ENCODE measurements around the gene FZD7.

FZD7 gene

GRCh38 chr2:202014318-202014717, 19.3 kb upstream of the FZD7 start:
- no peak for DNase-seq (ENCODE audit: low spot score)

DNA sequence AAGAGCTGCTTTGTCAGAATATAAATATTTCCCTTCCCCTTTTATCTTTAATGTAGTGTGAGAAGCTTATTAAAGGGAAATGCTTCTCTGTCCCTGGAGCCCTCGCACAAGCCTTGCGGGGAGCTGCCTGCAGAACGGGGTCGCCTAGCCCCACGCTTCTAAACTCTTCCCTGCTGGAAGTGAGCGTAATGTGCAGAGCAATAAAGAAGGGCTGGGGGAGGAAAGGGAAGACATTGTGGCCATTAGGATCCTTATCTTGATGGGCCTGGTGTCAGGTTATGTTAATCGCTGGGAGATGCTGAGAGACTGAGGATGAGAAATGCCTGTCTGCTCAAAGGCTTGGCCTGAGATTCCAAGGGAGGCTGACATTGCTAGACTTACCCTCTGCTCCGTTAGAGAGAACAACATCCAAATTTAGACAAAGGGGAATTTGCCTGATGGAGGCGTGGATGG, 18.9 kb upstream of the FZD7 start:
- no peak for DNase-seq (ENCODE audit: low spot score)

GRCh38 chr2:202015471-202015870, 18.2 kb upstream of the FZD7 start:
- no peak for DNase-seq (ENCODE audit: low spot score)

DNA sequence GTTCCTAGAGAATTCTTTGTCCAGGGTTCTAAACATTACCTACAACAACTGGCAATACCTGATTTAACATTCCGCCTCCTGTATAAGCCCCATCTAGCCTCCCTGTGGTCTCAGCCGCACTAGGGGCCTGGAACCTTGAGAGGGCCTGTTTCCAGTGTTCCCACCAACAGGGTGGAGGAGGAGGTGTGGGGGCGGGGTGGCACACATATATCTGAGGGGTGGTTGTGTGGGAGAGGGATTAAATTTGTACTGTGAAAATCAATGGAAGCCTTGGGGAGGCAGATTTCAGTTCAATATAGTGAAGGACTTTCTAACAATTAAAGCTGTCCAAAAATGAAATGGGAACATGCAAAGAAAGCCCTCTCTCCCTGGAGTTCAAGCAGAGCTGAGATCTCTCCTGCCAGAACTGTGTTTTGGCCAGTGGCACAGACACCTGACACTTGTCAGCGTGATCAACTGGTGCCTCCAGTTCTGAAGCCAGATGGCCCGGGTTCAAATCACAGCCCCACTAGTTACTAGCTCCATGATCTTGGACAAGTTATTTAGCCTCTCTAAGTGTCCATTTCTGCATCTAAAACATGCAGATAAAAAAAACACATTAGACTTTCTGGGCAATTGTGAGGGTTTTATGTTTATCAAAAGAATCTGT, 17.0 kb upstream of the FZD7 start:
- DNase-seq (ENCODE audit: low spot score): no peak

- no peak for DNase-seq (ENCODE audit: low spot score)
Measured at GRCh38 chr2:202017940-202018339, 15.7 kb upstream of the FZD7 start.

- DNase-seq (ENCODE audit: low spot score): no peak
Measured at GRCh38 chr2:202018950-202019349, 14.7 kb upstream of the FZD7 start.

GRCh38 chr2:202019689-202020450, 13.8 kb upstream of the FZD7 start:
- DNase-seq (ENCODE audit: low spot score): no peak

DNA sequence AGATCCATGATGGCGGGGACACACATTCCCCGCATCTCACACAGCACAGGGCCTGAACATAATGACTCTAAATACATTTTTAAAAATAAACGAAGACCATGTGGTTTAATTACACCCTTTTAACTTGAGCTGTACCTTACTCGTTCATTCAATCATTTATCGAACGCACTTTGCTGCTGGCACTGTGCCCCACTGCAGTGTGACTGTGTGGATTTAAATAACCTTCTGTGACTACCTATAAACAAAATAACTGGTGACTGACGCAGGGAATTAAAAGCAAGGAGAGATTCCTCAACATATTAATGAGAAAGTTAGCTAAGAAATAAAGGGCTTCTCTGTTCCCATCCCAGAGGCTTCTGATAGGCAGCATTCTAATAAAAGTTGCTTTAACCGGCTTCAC, 10.9 kb upstream of the FZD7 start:
- no peak for DNase-seq (ENCODE audit: low spot score)

GRCh38 chr2:202023198-202023903, 10.3 kb upstream of the FZD7 start:
- DNase-seq (ENCODE audit: low spot score): peak; percentile 69

- no peak for DNase-seq (ENCODE audit: low spot score)
Measured at GRCh38 chr2:202023904-202024266, 9.8 kb upstream of the FZD7 start.

DNA sequence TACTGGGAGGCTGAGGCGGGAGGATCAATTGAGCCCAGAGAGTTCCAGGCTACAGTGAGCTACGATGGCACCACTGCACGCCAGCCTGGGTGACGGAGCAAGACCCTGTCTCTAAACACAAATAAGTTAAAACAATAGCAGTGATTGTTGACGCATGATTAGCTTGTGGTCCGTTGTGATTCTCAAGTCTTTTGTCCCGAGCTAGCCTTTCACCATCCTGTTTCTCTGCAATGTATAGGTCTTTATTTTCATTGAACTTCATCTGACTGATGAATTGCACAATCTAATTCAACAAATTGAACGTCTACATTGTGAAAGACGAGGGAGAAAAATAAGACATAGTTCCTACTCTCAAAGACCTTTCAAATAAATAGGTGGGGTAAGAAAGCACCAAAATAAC, 8.8 kb upstream of the FZD7 start:
- no peak for DNase-seq (ENCODE audit: low spot score)

GRCh38 chr2:202025816-202026215, 7.8 kb upstream of the FZD7 start:
- no peak for DNase-seq (ENCODE audit: low spot score)

DNA sequence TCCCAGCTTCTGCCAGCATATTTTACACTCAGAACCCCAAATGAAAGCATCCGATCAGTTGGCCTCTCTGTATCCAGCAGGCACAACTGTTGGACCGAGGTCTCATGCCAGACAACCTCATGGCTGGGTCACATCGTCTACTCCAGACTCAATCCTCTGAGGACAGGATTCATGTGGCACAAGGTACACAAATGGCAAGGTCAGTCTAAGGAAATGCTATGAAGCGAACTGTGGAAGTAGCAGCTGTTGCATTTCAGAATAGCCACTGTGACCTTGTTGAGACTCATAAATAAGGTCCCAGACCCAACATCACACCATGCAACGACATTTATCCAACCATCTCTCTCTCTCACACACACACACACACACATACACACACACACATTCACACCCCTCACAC, 7.1 kb upstream of the FZD7 start:
- no peak for DNase-seq (ENCODE audit: low spot score)

DNA sequence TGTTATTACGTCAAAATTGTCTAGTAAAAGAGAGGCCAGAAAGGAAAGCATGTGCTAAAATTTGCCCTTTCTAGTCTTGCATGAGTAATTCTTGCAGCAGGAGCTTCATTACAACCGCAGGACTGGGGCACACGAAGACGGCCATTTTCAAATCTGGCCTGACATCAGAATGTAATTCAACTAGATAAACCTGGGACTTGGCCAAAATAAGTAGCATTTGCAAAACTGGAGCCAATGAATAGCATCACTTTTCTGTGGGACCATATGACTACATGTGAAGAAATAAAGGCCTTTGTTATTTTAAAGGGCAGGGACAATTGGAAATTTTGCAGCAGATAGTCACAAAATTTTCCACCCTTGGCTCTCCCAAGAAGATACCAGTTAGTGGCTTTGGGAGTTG, 3.0 kb upstream of the FZD7 start:
- DNase-seq (ENCODE audit: low spot score): no peak

GRCh38 chr2:202031246-202031951, 2.3 kb upstream of the FZD7 start:
- DNase-seq (ENCODE audit: low spot score): no peak

GRCh38 chr2:202032846-202033316, 774 bp upstream of the FZD7 start:
- DNase-seq (ENCODE audit: low spot score): peak; percentile 70

- no peak for DNase-seq (ENCODE audit: low spot score)
Measured at GRCh38 chr2:202034249-202035088, 814 bp downstream of the FZD7 start.

DNA sequence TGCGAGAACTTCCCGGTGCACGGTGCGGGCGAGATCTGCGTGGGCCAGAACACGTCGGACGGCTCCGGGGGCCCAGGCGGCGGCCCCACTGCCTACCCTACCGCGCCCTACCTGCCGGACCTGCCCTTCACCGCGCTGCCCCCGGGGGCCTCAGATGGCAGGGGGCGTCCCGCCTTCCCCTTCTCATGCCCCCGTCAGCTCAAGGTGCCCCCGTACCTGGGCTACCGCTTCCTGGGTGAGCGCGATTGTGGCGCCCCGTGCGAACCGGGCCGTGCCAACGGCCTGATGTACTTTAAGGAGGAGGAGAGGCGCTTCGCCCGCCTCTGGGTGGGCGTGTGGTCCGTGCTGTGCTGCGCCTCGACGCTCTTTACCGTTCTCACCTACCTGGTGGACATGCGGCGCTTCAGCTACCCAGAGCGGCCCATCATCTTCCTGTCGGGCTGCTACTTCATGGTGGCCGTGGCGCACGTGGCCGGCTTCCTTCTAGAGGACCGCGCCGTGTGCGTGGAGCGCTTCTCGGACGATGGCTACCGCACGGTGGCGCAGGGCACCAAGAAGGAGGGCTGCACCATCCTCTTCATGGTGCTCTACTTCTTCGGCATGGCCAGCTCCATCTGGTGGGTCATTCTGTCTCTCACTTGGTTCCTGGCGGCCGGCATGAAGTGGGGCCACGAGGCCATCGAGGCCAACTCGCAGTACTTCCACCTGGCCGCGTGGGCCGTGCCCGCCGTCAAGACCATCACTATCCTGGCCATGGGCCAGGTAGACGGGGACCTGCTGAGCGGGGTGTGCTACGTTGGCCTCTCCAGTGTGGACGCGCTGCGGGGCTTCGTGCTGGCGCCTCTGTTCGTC, 1.7 kb downstream of the FZD7 start:
- DNase-seq (ENCODE audit: low spot score): no peak

DNA sequence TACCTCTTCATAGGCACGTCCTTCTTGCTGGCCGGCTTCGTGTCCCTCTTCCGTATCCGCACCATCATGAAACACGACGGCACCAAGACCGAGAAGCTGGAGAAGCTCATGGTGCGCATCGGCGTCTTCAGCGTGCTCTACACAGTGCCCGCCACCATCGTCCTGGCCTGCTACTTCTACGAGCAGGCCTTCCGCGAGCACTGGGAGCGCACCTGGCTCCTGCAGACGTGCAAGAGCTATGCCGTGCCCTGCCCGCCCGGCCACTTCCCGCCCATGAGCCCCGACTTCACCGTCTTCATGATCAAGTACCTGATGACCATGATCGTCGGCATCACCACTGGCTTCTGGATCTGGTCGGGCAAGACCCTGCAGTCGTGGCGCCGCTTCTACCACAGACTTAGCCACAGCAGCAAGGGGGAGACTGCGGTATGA, 2.3 kb downstream of the FZD7 start:
- no peak for DNase-seq (ENCODE audit: low spot score)

- peak; percentile 46 for DNase-seq (ENCODE audit: low spot score)
Measured at GRCh38 chr2:202036601-202037037, 3.0 kb downstream of the FZD7 start.

All from iPS-NIHi11 (cell line).